OCI-LY3 (cell line): Measurements from ENCODE around the gene CHMP4B.

Source experiments
- EZH2phosphoT487 ChIP-seq: fragments of 200-600 bp; shearing (Covaris generic); IDR thresholded peaks from 2 replicates; pipeline ENCODE4 v1.6.1; 2018; ENCODE audit warnings: antibody characterized with exemption, mixed run types, low read depth
- TF ChIP-seq, protein P1 (sequence below): fragments of 200-600, 300-600 bp; sonication (generic); IDR thresholded peaks from 2 replicates; pipeline ENCODE4 v1.5.1; 2014; ENCODE audit warnings: antibody characterized with exemption, low read length, low read depth

DNA sequence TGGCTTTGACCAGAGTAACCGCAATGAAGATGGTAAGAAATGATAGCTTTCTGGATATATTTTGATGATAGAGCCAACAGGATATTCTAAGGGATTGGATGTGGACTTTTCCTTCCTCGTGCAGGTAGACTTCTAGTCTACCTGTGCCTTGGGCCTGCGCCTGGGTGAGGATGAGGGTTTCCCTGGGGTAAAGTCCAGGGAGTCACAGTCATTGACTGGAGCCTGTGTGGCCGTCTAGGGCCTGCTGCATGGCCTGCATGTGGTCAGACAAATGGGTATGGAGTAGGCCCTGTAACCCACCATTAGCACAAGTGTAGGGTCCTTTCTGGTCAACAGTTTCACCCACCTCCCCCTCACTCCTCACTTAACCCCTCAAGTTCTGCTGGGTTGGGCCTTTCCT lies 12.7 kb upstream of the CHMP4B start:
- TF ChIP-seq, protein P1, sequence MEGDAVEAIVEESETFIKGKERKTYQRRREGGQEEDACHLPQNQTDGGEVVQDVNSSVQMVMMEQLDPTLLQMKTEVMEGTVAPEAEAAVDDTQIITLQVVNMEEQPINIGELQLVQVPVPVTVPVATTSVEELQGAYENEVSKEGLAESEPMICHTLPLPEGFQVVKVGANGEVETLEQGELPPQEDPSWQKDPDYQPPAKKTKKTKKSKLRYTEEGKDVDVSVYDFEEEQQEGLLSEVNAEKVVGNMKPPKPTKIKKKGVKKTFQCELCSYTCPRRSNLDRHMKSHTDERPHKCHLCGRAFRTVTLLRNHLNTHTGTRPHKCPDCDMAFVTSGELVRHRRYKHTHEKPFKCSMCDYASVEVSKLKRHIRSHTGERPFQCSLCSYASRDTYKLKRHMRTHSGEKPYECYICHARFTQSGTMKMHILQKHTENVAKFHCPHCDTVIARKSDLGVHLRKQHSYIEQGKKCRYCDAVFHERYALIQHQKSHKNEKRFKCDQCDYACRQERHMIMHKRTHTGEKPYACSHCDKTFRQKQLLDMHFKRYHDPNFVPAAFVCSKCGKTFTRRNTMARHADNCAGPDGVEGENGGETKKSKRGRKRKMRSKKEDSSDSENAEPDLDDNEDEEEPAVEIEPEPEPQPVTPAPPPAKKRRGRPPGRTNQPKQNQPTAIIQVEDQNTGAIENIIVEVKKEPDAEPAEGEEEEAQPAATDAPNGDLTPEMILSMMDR = no peak
- TF ChIP-seq EZH2phosphoT487 = no peak
